Measurements from ENCODE around the gene CCSER1.

GRCh38 chr4:90695411-90695810, 568.2 kb downstream of the CCSER1 start:
- TF ChIP-seq CTCF (IDR thresholded peaks at IDR 0.05): no peak
- no peak for TF ChIP-seq POLR2A (IDR thresholded peaks at IDR 0.05)
- no peak for TF ChIP-seq EP300 (IDR thresholded peaks at IDR 0.05; ENCODE audit: low read depth)
